H1 (cell line): Measurements from ENCODE around the gene TCF7L2. TPM values are rescaled to one million over a fixed set of nuclear protein-coding genes. Genes with fewer than 3 reads are reported as not detected.
A peak's percentile ranks its signal among the peaks of the same experiment; 100 is the strongest.

Experiments
- CTCF ChIA-PET: fragments of 300-600 bp; sonication (Branson Sonifier 250); formaldehyde crosslinking; loops from one replicate; lab custom pipeline; 2021; ENCODE audit not compliant: partially characterized antibody; lab: Charles Lee
- POLR2A ChIA-PET: fragments of 300-600 bp; sonication (Branson Sonifier 250); formaldehyde crosslinking; loops from one replicate; lab custom pipeline; 2021; ENCODE audit warnings: inconsistent platforms; ENCODE audit not compliant: partially characterized antibody; lab: Charles Lee
- DNase-seq, 2 experiments: peaks; one replicate each; pipeline versions ENCODE4 v3.0.0 to v3.0.0-alpha.2; 2010 to 2022; ENCODE audit warnings: low spot score in 2 of 2, low read depth in 1 of 2, mixed read lengths in 1 of 2
- FAIRE-seq: peaks from 2 replicates; lab custom pipeline; 2011; peaks lifted over from hg19 to GRCh38; lab: Jason Lieb, UNC
- H2AFZ ChIP-seq: 2 replicates; pipeline ENCODE4 v1.8.1; 2012; ENCODE audit warnings: low read length, inconsistent platforms
- H2AK5ac ChIP-seq: 2 replicates; pipeline ENCODE4 v1.6.1; 2013; ENCODE audit warnings: low read depth, low read length
- H2BK120ac ChIP-seq: replicated peaks from 2 replicates; pipeline ENCODE3; 2013; ENCODE audit warnings: low read depth, low read length, inconsistent platforms
- H2BK12ac ChIP-seq: 2 replicates; pipeline ENCODE4 v1.6.1; 2013; ENCODE audit warnings: low read depth, low read length
- H2BK15ac ChIP-seq: 2 replicates; pipeline ENCODE4 v1.6.1; 2013; ENCODE audit warnings: low read length
- H2BK20ac ChIP-seq: 2 replicates; pipeline ENCODE4 v1.6.1; 2013; ENCODE audit warnings: low read length
- H2BK5ac ChIP-seq: 2 replicates; pipeline ENCODE4 v1.6.1; 2013; ENCODE audit warnings: low read depth, low read length
- H3K14ac ChIP-seq: 2 replicates; pipeline ENCODE4 v1.6.1; 2013; ENCODE audit warnings: inconsistent platforms; ENCODE audit not compliant: insufficient read length
- H3K18ac ChIP-seq: 2 replicates; pipeline ENCODE4 v1.6.1; 2013; ENCODE audit warnings: low read length; ENCODE audit errors: extremely low read depth
- H3K23ac ChIP-seq: 2 replicates; pipeline ENCODE4 v1.6.1; 2013; ENCODE audit warnings: inconsistent platforms; ENCODE audit not compliant: insufficient read length
- H3K23me2 ChIP-seq: 2 replicates; pipeline ENCODE4 v1.6.1; 2013; ENCODE audit warnings: low read depth, low read length
- H3K27ac ChIP-seq: 2 replicates; pipeline ENCODE4 v1.6.1; 2011; ENCODE audit warnings: low read depth, low read length, inconsistent platforms
- H3K27me3 ChIP-seq, 4 experiments: replicated peaks in 1 of 4; 1 replicate in 1 of 4; 2 replicates in 3 of 4; pipeline versions ENCODE4 v1.6.1 to v1.8.1; 2011 to 2013; ENCODE audit warnings: low read length in 3 of 4, mild to moderate bottlenecking in 3 of 4, inconsistent platforms in 2 of 4, mixed read lengths in 2 of 4, moderate library complexity in 1 of 4; ENCODE audit not compliant: control insufficient read depth in 3 of 4, insufficient read depth in 3 of 4; ENCODE audit errors: extremely low read depth in 1 of 4
- H3K36me3 ChIP-seq, 4 experiments: 2 replicates each; pipeline versions ENCODE4 v1.6.1 to v1.8.1; 2011 to 2013; ENCODE audit warnings: mild to moderate bottlenecking in 4 of 4, low read length in 3 of 4, moderate library complexity in 2 of 4, control low read depth in 1 of 4, inconsistent platforms in 1 of 4; ENCODE audit not compliant: insufficient read depth in 4 of 4, control insufficient read depth in 2 of 4
- H3K4ac ChIP-seq: replicated peaks from 2 replicates; pipeline ENCODE3; 2013; ENCODE audit warnings: low read length, low read depth, mixed read lengths, inconsistent platforms; ENCODE audit not compliant: insufficient read length
- H3K4me1 ChIP-seq, 4 experiments: replicated peaks in 1 of 4; 1 replicate in 1 of 4; 2 replicates in 3 of 4; pipeline versions ENCODE4 v1.6.1 to v1.8.1; 2011 to 2013; ENCODE audit warnings: low read length in 3 of 4, inconsistent platforms in 2 of 4, mixed read lengths in 1 of 4; ENCODE audit not compliant: insufficient read depth in 4 of 4, control insufficient read depth in 3 of 4
- H3K4me2 ChIP-seq, 2 experiments: 2 replicates each; pipeline versions ENCODE4 v1.6.1 to v1.8.1; 2011 to 2013; ENCODE audit warnings: low read depth in 2 of 2, low read length in 2 of 2, control low read depth in 1 of 2, inconsistent platforms in 1 of 2, mild to moderate bottlenecking in 1 of 2; ENCODE audit not compliant: insufficient read depth in 1 of 2
- H3K4me3 ChIP-seq, 4 experiments: fragments of 200-600, 300-600 bp in 1 of 4; sonication (generic), shearing (Covaris generic), sonication (Bioruptor Twin) in 1 of 4; 2 replicates each; pipeline versions ENCODE4 v1.5.1 to v1.8.1; 2011 to 2016; ENCODE audit warnings: low read length in 4 of 4, low read depth in 3 of 4, control low read depth in 2 of 4, inconsistent platforms in 2 of 4, mild to moderate bottlenecking in 2 of 4, mixed read lengths in 1 of 4, moderate library complexity in 1 of 4; ENCODE audit not compliant: insufficient read depth in 2 of 4; ENCODE audit errors: extremely low read depth in 1 of 4
- H3K56ac ChIP-seq: replicated peaks from 2 replicates; pipeline ENCODE3; 2013; ENCODE audit warnings: low read depth, mild to moderate bottlenecking, mixed read lengths, low read length, inconsistent platforms; ENCODE audit not compliant: insufficient read length
- H3K79me1 ChIP-seq: 2 replicates; pipeline ENCODE4 v1.6.1; 2013; ENCODE audit warnings: low read depth, low read length, control low read depth
- H3K79me2 ChIP-seq, 2 experiments: 2 replicates each; pipeline versions ENCODE4 v1.6.1 to v1.8.1; 2012 to 2013; ENCODE audit warnings: low read length in 2 of 2, mild to moderate bottlenecking in 2 of 2, inconsistent platforms in 1 of 2; ENCODE audit not compliant: insufficient read depth in 2 of 2, control insufficient read depth in 1 of 2
- H3K9ac ChIP-seq, 4 experiments: replicated peaks in 1 of 4; 1 replicate in 1 of 4; 2 replicates in 3 of 4; pipeline versions ENCODE4 v1.6.1 to v1.8.1; 2011 to 2013; ENCODE audit warnings: low read depth in 3 of 4, low read length in 3 of 4, control low read depth in 2 of 4, mild to moderate bottlenecking in 2 of 4, moderate library complexity in 2 of 4, inconsistent platforms in 1 of 4; ENCODE audit errors: extremely low read depth in 1 of 4
- H3K9me3 ChIP-seq, 2 experiments: 2 replicates each; pipeline versions ENCODE4 v1.6.1 to v1.8.1; 2012 to 2013; ENCODE audit warnings: mild to moderate bottlenecking in 2 of 2, moderate library complexity in 2 of 2, control low read depth in 1 of 2, inconsistent platforms in 1 of 2, low read depth in 1 of 2, low read length in 1 of 2, mixed read lengths in 1 of 2; ENCODE audit not compliant: insufficient read depth in 2 of 2
- H4K20me1 ChIP-seq, 2 experiments: replicated peaks in 1 of 2; 2 replicates each; pipeline versions ENCODE3 to v1.8.1; 2011 to 2013; ENCODE audit warnings: inconsistent platforms in 2 of 2, low read length in 2 of 2, mild to moderate bottlenecking in 1 of 2; ENCODE audit not compliant: insufficient read depth in 2 of 2, control insufficient read depth in 1 of 2
- H4K5ac ChIP-seq: 2 replicates; pipeline ENCODE4 v1.6.1; 2013; ENCODE audit warnings: low read length, low read depth, mixed read lengths, inconsistent platforms; ENCODE audit not compliant: insufficient read length
- H4K8ac ChIP-seq: 2 replicates; pipeline ENCODE4 v1.8.0; 2013; ENCODE audit warnings: mild to moderate bottlenecking, moderate library complexity, low read length, inconsistent platforms; ENCODE audit not compliant: insufficient read depth; ENCODE audit errors: extremely low read depth
- H4K91ac ChIP-seq: replicated peaks from 2 replicates; pipeline ENCODE3; 2013; ENCODE audit warnings: low read length, mixed read lengths, inconsistent platforms; ENCODE audit not compliant: insufficient read length
- EZH2 ChIP-seq: fragments of 200-600 bp; sonication (generic); IDR thresholded peaks from 2 replicates; pipeline ENCODE4 v1.7.1; 2012; ENCODE audit warnings: low read depth, mild to moderate bottlenecking, moderate library complexity, low read length, inconsistent platforms; ENCODE audit not compliant: severe bottlenecking
- JUND ChIP-seq: IDR thresholded peaks from 2 replicates; pipeline ENCODE4 v1.6.1; 2011; ENCODE audit warnings: mild to moderate bottlenecking, improper control_type of control experiment, low read length
- MAX ChIP-seq: IDR thresholded peaks from 2 replicates; pipeline ENCODE4 v1.6.1; 2012; ENCODE audit warnings: inconsistent platforms
- WGBS, 2 experiments: shearing (Covaris generic) in 1 of 2; methylation state at CpG; one replicate each; pipeline versions ENCODE4 v1.1.6 to v1.1.7; 2013 to 2015; ENCODE audit warnings: low lambda C conversion rate in 2 of 2, mixed read lengths in 2 of 2, inconsistent platforms in 1 of 2, low coverage in 1 of 2, missing lambda C conversion rate in 1 of 2; ENCODE audit not compliant: insufficient replicate concordance in 2 of 2, insufficient coverage in 1 of 2, insufficient read length in 1 of 2; ENCODE audit errors: extremely low coverage in 1 of 2, missing lambda C conversion rate in 1 of 2; 5-methylcytosine and 5-hydroxymethylcytosine counted together
- polyA plus RNA-seq, 7 experiments: library from polyadenylated mRNA; depleted of rRNA in 3 of 7; stranded (reverse) in 5 of 7; unstranded in 2 of 7; fragments of >200 nt in 5 of 7; fragments of 200-250 nt in 2 of 7; gene quantifications; 1 replicate in 5 of 7; 2 replicates in 1 of 7; 4 replicates in 1 of 7; pipeline versions ENCODE4 v1.2.1 to v1.2.3, GENCODE V29; 2011 to 2013; ENCODE audit warnings: missing spikeins in 2 of 7, mixed read lengths in 2 of 7
- total RNA-seq: library from RNA; stranded (reverse); fragmentation: NEBNext Ultra II Directional; extraction: Animal tissue kit (Norgen Biotek cat#: 25700); gene quantifications from 2 replicates; pipeline ENCODE4 v1.2.1, GENCODE V29; 2021

Gene TCF7L2
- total and polyA plus RNA-seq, 2 of the 8 experiments (the other 6 are each of a cell fraction or from before 2014, with no cell fraction given): 33.9 to 67.3 TPM

GRCh38 chr10:113027230-113027573, 77.2 kb downstream of the TCF7L2 start:
- Histone ChIP-seq H2BK5ac (no peak overlapping the region), H3K9me3 (no peaks in the 10 kb centered on the region), H3K36me3 (peaks cover 0 to 5% (median 0%) of the 10 kb centered on the region in 4 experiments; a peak in 2 of 8 replicates), H4K91ac (no peak overlapping the region), H3K23ac (no peak overlapping the region), H3K27me3 (no peaks in the 10 kb centered on the region), H3K27ac (no peak overlapping the region), H3K14ac (no peak overlapping the region), H2BK120ac (no peak overlapping the region), H3K4me1 (peaks cover 4 to 33% (median 17%) of the 10 kb centered on the region in 4 experiments), H3K4me2 (0 out of 4 replicates have a peak overlapping the region, but pooled peaks of 1 of the 2 experiments have one; percentile 18), H2BK20ac (no peak overlapping the region), H2BK12ac (no peak overlapping the region), H4K8ac (no peak overlapping the region)
- DNase-seq (no peak), FAIRE-seq (no peak)
- CTCF ChIA-PET: interaction anchor here (0.9 kb wide), 1 partner anchor 26 kb away, joined by 3 read pairs; no protein-coding TSS in a partner anchor
- POLR2A ChIA-PET: no interaction called here
- TF ChIP-seq JUND (no peak), EZH2 (no peak), MAX (no peak)
- TF ChIP-seq, all 59 proteins: peak for 0
- Histone ChIP-seq H3K56ac (no peak overlapping the region), H2BK15ac (no peak overlapping the region), H3K79me1 (peaks cover 13% of the 10 kb centered on the region), H2AK5ac (no peak overlapping the region), H3K79me2 (peaks cover 14 to 97% of the 10 kb centered on the region in 2 experiments; a peak in 3 of 4 replicates), H3K23me2 (no peaks in the 10 kb centered on the region), H3K18ac (no peak overlapping the region), H4K5ac (no peak overlapping the region), H2AFZ (no peak overlapping the region), H3K9ac (no peak overlapping the region), H3K4me3 (no peak overlapping the region), H4K20me1 (peaks cover 23 to 29% of the 10 kb centered on the region in 2 experiments), H3K4ac (no peak overlapping the region)
- 79% methylated on average over 2 of the region's 2 CpGs; no CpG with 5 or more reads in 1 of the 2 experiments for whole genome bisulfite sequencing, 2 experiments
